Glutamatergic neuron (in vitro differentiated cells): ENCODE measurements around the gene ASPRV1. TPM values are rescaled to one million over a fixed set of nuclear protein-coding genes. Genes with fewer than 3 reads are reported as not detected.
"Not testable (repeated sequence)": the region's sequence is repeated elsewhere in the genome, so short reads cannot be mapped to it uniquely, and the experiment has no call there.

Experiments used
- DNase-seq: peaks from one replicate; pipeline ENCODE4 v3.0.0; 2022
- H3K27ac Mint-ChIP-seq: one replicate; pipeline ENCODE4 v1.8.0; 2020; ENCODE audit warnings: mild to moderate bottlenecking, mixed read lengths, inconsistent platforms; ENCODE audit not compliant: unreplicated experiment
- H3K27me3 Mint-ChIP-seq: one replicate; pipeline ENCODE4 v1.8.0; 2020; ENCODE audit warnings: mild to moderate bottlenecking, moderate library complexity, mixed read lengths, inconsistent platforms; ENCODE audit not compliant: unreplicated experiment
- H3K36me3 Mint-ChIP-seq: one replicate; pipeline ENCODE4 v1.8.0; 2020; ENCODE audit warnings: mild to moderate bottlenecking, mixed read lengths, inconsistent platforms; ENCODE audit not compliant: unreplicated experiment
- H3K4me1 Mint-ChIP-seq: one replicate; pipeline ENCODE4 v1.8.0; 2020; ENCODE audit warnings: mild to moderate bottlenecking, low read depth, mixed read lengths, inconsistent platforms; ENCODE audit not compliant: unreplicated experiment
- H3K4me3 Mint-ChIP-seq: one replicate; pipeline ENCODE4 v1.8.0; 2020; ENCODE audit warnings: mild to moderate bottlenecking, mixed read lengths, inconsistent platforms; ENCODE audit not compliant: unreplicated experiment
- H3K9me3 Mint-ChIP-seq: one replicate; pipeline ENCODE4 v1.8.0; 2020; ENCODE audit warnings: mild to moderate bottlenecking, moderate library complexity, mixed read lengths, inconsistent platforms; ENCODE audit not compliant: unreplicated experiment
- total RNA-seq: library from RNA; stranded (reverse); fragmentation: NEBNext Ultra II Directional; extraction: Animal tissue kit (Norgen Biotek cat#: 25700); gene quantifications from one replicate; pipeline ENCODE4 v1.2.1, GENCODE V29; 2021; ENCODE audit not compliant: unreplicated experiment
- TF ChIP-seq, protein P1 (sequence below): fragments of 200-600 bp; sonication (generic); IDR thresholded peaks from one replicate; pipeline ENCODE4 v1.5.0; 2021; ENCODE audit not compliant: partially characterized antibody, unreplicated experiment

The ASPRV1 gene
- total RNA-seq, 1 donor from 2014 or later, result 2.5 TPM

- TF ChIP-seq, protein P1, sequence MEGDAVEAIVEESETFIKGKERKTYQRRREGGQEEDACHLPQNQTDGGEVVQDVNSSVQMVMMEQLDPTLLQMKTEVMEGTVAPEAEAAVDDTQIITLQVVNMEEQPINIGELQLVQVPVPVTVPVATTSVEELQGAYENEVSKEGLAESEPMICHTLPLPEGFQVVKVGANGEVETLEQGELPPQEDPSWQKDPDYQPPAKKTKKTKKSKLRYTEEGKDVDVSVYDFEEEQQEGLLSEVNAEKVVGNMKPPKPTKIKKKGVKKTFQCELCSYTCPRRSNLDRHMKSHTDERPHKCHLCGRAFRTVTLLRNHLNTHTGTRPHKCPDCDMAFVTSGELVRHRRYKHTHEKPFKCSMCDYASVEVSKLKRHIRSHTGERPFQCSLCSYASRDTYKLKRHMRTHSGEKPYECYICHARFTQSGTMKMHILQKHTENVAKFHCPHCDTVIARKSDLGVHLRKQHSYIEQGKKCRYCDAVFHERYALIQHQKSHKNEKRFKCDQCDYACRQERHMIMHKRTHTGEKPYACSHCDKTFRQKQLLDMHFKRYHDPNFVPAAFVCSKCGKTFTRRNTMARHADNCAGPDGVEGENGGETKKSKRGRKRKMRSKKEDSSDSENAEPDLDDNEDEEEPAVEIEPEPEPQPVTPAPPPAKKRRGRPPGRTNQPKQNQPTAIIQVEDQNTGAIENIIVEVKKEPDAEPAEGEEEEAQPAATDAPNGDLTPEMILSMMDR, result no peak
- Mint-ChIP-seq H3K4me3 (no peak overlapping the region), H3K9me3 (no peaks in the 10 kb centered on the region), H3K36me3 (peaks cover 4% of the 10 kb centered on the region), H3K27ac (no peak overlapping the region), H3K4me1 (no peaks in the 10 kb centered on the region), H3K27me3 (peaks cover 9% of the 10 kb centered on the region)
- no peak for DNase-seq
These were observed 45.0 kb upstream of the ASPRV1 start for GRCh38 chr2:70006447-70006784.

DNA sequence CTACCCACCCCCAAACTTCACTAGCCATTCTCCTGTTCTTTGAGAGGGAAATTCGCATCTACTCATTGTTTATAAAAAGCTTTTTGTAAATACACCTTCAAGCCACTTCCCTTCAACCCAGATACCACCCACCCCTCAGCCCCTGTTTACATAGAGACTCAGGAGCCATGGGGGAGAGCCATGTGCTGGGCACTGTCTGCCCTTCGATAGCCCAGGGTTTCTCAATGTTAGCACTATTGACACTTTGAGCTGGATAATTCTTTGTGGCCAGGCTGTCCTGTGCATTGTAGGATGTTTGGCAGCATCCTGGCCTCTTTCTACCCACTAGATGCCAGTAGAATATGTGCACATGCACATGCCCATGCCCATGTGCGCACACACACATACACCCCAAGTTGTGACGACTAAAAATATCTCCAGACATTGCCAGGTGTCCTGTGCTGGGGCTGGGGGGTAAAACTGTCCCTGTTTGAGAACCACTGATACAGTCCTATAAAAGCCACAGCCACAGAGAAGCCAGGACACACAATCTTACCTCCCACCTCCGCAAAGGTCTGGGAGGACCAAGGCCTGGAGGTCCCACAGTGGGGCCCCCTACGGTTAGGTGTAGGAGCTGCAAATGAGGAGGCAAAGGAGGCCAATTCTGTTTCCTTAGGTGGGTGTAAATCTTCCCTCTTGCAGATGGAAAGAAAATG is 44.5 kb upstream of the ASPRV1 start:
- Mint-ChIP-seq H3K36me3 (no peaks in the 10 kb centered on the region), H3K27ac (no peak overlapping the region), H3K9me3 (no peaks in the 10 kb centered on the region), H3K4me1 (no peaks in the 10 kb centered on the region), H3K4me3 (no peak overlapping the region), H3K27me3 (peaks cover 7% of the 10 kb centered on the region)
- DNase-seq, result no peak
- TF ChIP-seq, protein P1, result no peak

DNA sequence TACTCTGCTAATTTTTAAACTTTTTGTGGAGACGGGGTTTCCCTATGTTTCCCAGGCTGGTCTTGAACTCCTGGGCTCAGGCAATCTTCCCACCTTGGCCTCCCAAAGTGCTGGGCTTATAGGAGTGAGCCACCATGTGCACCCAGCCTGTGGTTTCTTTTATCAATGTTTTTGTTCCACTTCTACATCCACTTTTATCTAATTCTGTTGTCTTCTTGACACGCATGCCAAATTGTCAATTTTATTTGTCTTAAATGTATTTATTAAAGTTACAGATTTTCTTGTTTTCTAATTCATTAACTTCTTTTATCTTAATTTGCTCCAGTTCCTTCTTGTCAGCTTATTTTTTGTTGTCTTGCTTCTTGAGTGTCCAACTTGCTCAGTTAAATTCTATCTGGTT is 43.8 kb upstream of the ASPRV1 start:
- no peak overlapping the region for H3K4me3 Mint-ChIP-seq
- no peaks in the 10 kb centered on the region for H3K36me3 Mint-ChIP-seq
- no peak overlapping the region for H3K27ac Mint-ChIP-seq
- peaks cover 7% of the 10 kb centered on the region for H3K27me3 Mint-ChIP-seq
- no peaks in the 10 kb centered on the region for H3K9me3 Mint-ChIP-seq
- TF ChIP-seq, protein P1, result no peak
- no peaks in the 10 kb centered on the region for H3K4me1 Mint-ChIP-seq
- DNase-seq, result no peak

DNA sequence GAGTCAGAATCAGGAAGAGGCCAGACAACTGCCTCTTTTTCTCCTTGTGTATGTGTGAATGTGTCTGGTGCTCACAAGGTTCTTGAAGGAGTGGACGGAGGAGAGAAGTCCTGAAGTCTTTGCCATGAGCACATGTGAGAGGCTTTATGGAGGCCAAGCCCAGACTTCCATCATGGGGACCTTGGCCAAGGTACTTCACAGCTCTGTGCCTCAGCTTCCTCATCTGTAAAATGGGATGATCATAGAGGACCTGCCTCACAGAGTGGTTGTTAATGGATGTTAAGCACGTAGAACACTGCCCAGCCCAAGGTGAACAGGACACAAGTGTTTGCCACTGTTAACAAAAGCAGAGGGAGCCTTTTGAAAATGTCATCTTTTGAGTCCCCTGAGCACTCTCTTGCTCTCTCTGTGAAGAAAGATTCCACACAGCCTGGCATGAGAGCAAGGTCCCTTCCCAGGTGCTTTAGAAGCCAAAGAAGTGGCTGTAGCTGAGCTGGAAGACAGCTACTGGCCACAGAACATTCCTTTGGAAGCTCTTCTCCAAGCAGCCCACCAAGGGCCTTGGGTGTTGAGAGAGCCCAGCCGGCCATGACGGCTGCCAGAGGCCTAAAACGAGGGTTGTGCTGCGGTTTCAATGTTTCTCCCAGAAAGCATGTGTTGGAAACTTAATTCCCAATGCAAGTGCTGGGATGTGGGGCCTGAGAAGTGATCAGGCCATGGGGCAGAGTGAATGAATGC is 41.8 kb upstream of the ASPRV1 start:
- Mint-ChIP-seq H3K36me3 (no peaks in the 10 kb centered on the region), H3K4me3 (no peak overlapping the region), H3K27ac (no peak overlapping the region), H3K4me1 (no peaks in the 10 kb centered on the region), H3K9me3 (no peaks in the 10 kb centered on the region), H3K27me3 (peaks cover 3% of the 10 kb centered on the region)
- TF ChIP-seq, protein P1, result no peak
- no peak for DNase-seq

- Mint-ChIP-seq H3K27me3 (peaks cover 3% of the 10 kb centered on the region), H3K9me3 (no peaks in the 10 kb centered on the region), H3K36me3 (no peaks in the 10 kb centered on the region), H3K27ac (no peak overlapping the region), H3K4me3 (no peak overlapping the region), H3K4me1 (no peaks in the 10 kb centered on the region)
- no peak for DNase-seq
- TF ChIP-seq, protein P1, result no peak
These were observed 40.9 kb upstream of the ASPRV1 start for GRCh38 chr2:70002241-70002899.

DNA sequence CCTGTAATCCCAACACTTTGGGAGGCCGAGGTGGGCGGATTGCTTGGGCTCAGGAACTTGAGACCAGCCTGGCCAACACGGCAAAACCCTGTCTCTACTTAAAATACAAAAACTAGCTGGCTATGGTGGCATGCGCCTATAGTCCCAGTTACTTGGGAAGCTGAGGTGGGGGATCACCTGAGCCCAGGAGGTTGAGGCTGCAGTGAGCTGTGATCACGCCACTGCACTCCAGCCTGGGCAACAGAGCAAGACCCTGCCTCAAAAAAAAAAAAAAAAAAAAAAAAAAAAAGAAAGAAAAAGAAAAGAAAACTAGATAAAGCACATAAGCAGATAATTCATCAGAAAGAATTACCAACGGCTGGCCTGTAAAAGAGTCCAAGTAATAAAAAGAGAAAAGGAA is 39.1 kb upstream of the ASPRV1 start:
- H3K36me3 Mint-ChIP-seq, H3K4me1 Mint-ChIP-seq, H3K27ac Mint-ChIP-seq, H3K27me3 Mint-ChIP-seq, H3K9me3 Mint-ChIP-seq, DNase-seq, H3K4me3 Mint-ChIP-seq: not testable (repeated sequence)
